IMR-90 (cell line): ENCODE data around the gene TES. TPM values are rescaled to one million over a fixed set of nuclear protein-coding genes. Genes with fewer than 3 reads are reported as not detected.

Experiments used
- ATAC-seq: fragments of 200-7000 bp; cut with Tn5 transposase; 2 replicates; pipeline ENCODE4 v1.9.1; 2020; ENCODE audit warnings: low read depth, mild to moderate bottlenecking, moderate library complexity
- BruUV-seq: library from RNA; stranded (reverse); fragments of 400-500 nt; replicated peaks from 2 replicates; lab custom pipeline; 2021; lab: Mats Ljungman, UMichigan
- CTCF ChIA-PET: fragments of 300-600 bp; formaldehyde crosslinking; extraction: SDS; loops from one replicate; lab custom pipeline; 2021; ENCODE audit warnings: antibody characterized with exemption; lab: Yijun Ruan, JAX
- POLR2A ChIA-PET: fragments of 300-600 bp; sonication (Branson Sonifier 250); formaldehyde crosslinking; loops from one replicate; lab custom pipeline; 2022; ENCODE audit warnings: antibody characterized with exemption; ENCODE audit not compliant: unreplicated experiment; lab: Charles Lee
- DNase-seq: peaks from one replicate; pipeline ENCODE4 v3.0.0; 2013
- H2AFZ ChIP-seq: replicated peaks from 2 replicates; pipeline ENCODE3; 2013; ENCODE audit warnings: low read length, mild to moderate bottlenecking; ENCODE audit not compliant: poor library complexity
- H2AK5ac ChIP-seq: 2 replicates; pipeline ENCODE4 v1.6.1; 2013; ENCODE audit warnings: low read depth, low read length, inconsistent platforms
- H2AK9ac ChIP-seq: replicated peaks from 2 replicates; pipeline ENCODE3; 2013; ENCODE audit warnings: mild to moderate bottlenecking, low read depth, low read length, moderate library complexity; ENCODE audit not compliant: poor library complexity
- H2BK120ac ChIP-seq: 2 replicates; pipeline ENCODE4 v1.6.1; 2013; ENCODE audit warnings: low read depth, low read length, inconsistent platforms
- H2BK15ac ChIP-seq: 3 replicates; pipeline ENCODE4 v1.6.1; 2013; ENCODE audit warnings: low read depth, low read length, inconsistent platforms
- H2BK20ac ChIP-seq: 2 replicates; pipeline ENCODE4 v1.6.1; 2013; ENCODE audit warnings: low read depth, mild to moderate bottlenecking, inconsistent platforms, low read length, moderate library complexity
- H2BK5ac ChIP-seq: 2 replicates; pipeline ENCODE4 v1.6.1; 2013; ENCODE audit warnings: mild to moderate bottlenecking, low read depth, low read length, inconsistent platforms; ENCODE audit not compliant: poor library complexity, severe bottlenecking
- H3K14ac ChIP-seq: replicated peaks from 2 replicates; pipeline ENCODE4 v1.6.1; 2013; ENCODE audit warnings: low read depth, low read length, inconsistent platforms
- H3K18ac ChIP-seq: 2 replicates; pipeline ENCODE4 v1.6.1; 2013; ENCODE audit warnings: low read depth, low read length, control low read depth
- H3K23ac ChIP-seq: 2 replicates; pipeline ENCODE4 v1.6.1; 2013; ENCODE audit warnings: low read depth, low read length, inconsistent platforms
- H3K27ac ChIP-seq: 2 replicates; pipeline ENCODE4 v1.5.1; 2013; ENCODE audit warnings: mild to moderate bottlenecking, control low read depth, low read length; ENCODE audit not compliant: insufficient read depth
- H3K27me3 ChIP-seq: 2 replicates; pipeline ENCODE4 v1.6.1; 2013; ENCODE audit warnings: low read length; ENCODE audit not compliant: control insufficient read depth, insufficient read depth
- H3K36me3 ChIP-seq: 2 replicates; pipeline ENCODE4 v1.6.1; 2013; ENCODE audit warnings: low read length, mixed read lengths; ENCODE audit not compliant: control insufficient read depth, insufficient read depth
- H3K4ac ChIP-seq: 2 replicates; pipeline ENCODE4 v1.6.1; 2013; ENCODE audit warnings: low read depth, low read length, inconsistent platforms
- H3K4me1 ChIP-seq: 2 replicates; pipeline ENCODE4 v1.6.1; 2013; ENCODE audit warnings: low read length, mixed read lengths; ENCODE audit not compliant: control insufficient read depth, insufficient read depth
- H3K4me2 ChIP-seq: 2 replicates; pipeline ENCODE4 v1.6.1; 2013; ENCODE audit warnings: low read depth, mild to moderate bottlenecking, control low read depth, low read length, moderate library complexity
- H3K4me3 ChIP-seq: 2 replicates; pipeline ENCODE4 v1.5.1; 2013; ENCODE audit warnings: low read depth, mild to moderate bottlenecking, control low read depth, low read length, moderate library complexity; ENCODE audit not compliant: insufficient read depth
- H3K56ac ChIP-seq: 2 replicates; pipeline ENCODE4 v1.6.1; 2013; ENCODE audit warnings: low read length, inconsistent platforms; ENCODE audit not compliant: insufficient read depth; ENCODE audit errors: extremely low read depth
- H3K79me1 ChIP-seq, 2 experiments: 2 replicates each; pipeline ENCODE4 v1.6.1; 2013; ENCODE audit warnings: low read length in 2 of 2, inconsistent platforms in 1 of 2, low read depth in 1 of 2
- H3K9ac ChIP-seq: 2 replicates; pipeline ENCODE4 v1.6.1; 2013; ENCODE audit warnings: low read depth, low read length, control low read depth
- H3K9me1 ChIP-seq: 2 replicates; pipeline ENCODE4 v1.6.1; 2013; ENCODE audit warnings: low read length, inconsistent platforms; ENCODE audit not compliant: insufficient read depth
- H3K9me3 ChIP-seq: 2 replicates; pipeline ENCODE4 v1.6.1; 2013; ENCODE audit warnings: low read length; ENCODE audit not compliant: control insufficient read depth, insufficient read depth
- H4K20me1 ChIP-seq: 2 replicates; pipeline ENCODE4 v1.6.1; 2013; ENCODE audit warnings: low read length, inconsistent platforms; ENCODE audit not compliant: insufficient read depth
- H4K5ac ChIP-seq: 2 replicates; pipeline ENCODE4 v1.6.1; 2013; ENCODE audit warnings: mild to moderate bottlenecking, low read depth, low read length, control low read depth
- H4K8ac ChIP-seq, 2 experiments: 2 replicates each; pipeline ENCODE4 v1.6.1; 2013; ENCODE audit warnings: low read depth in 2 of 2, low read length in 2 of 2, control low read depth in 1 of 2, inconsistent platforms in 1 of 2
- H4K91ac ChIP-seq: 2 replicates; pipeline ENCODE4 v1.6.1; 2013; ENCODE audit warnings: low read depth, low read length, inconsistent platforms; ENCODE audit not compliant: insufficient read depth
- MAFK ChIP-seq: IDR thresholded peaks from 2 replicates; pipeline ENCODE4 v1.6.1; 2012; ENCODE audit warnings: low read depth, low read length, improper control_type of control experiment
- WGBS, 2 experiments: methylation state at CpG; one replicate each; pipeline versions ENCODE4 v1.1.5 to v1.1.7; 2013; ENCODE audit warnings: missing lambda C conversion rate in 2 of 2; ENCODE audit not compliant: insufficient read length in 1 of 2; ENCODE audit errors: extremely low coverage in 2 of 2; 5-methylcytosine and 5-hydroxymethylcytosine counted together
- dilution Hi-C: fragments of 300-500 bp; cut with HindIII; formaldehyde crosslinking; loops from one replicate; pipeline ENCODE4 v1.14.3; 2018; ENCODE audit warnings: low sequenced_read_pairs; ENCODE audit not compliant: unreplicated experiment
- in situ Hi-C: fragments of 300-500 bp; cut with MboI; formaldehyde crosslinking; loops from 3 replicates; pipeline ENCODE4 v1.14.3; 2019; ENCODE audit warnings: low sequenced_read_pairs, inconsistent platforms, mixed read lengths
- intact Hi-C: fragments of 100-400 bp; cut with micrococcal nuclease; formaldehyde crosslinking; loops from 2 replicates; pipeline ENCODE4 v1.10.0; 2022
- polyA plus RNA-seq, 3 experiments: library from polyadenylated mRNA; depleted of rRNA; stranded (reverse); fragments of >200 nt; gene quantifications; 2 replicates each; pipeline ENCODE4 v1.2.3, GENCODE V29; 2012; ENCODE audit warnings: low replicate concordance in 1 of 3
- total RNA-seq: library from RNA; depleted of rRNA; stranded (reverse); fragments of >200 nt; gene quantifications from 2 replicates; pipeline ENCODE4 v1.2.3, GENCODE V29; 2012

Gene TES
- total and polyA plus RNA-seq, 2 of the 4 experiments (the other 2 are of a cell fraction), result 54.0 to 83.3 TPM

- Histone ChIP-seq H2BK20ac (peak overlapping the region; percentile 64; the same call in 1 of the 2 replicates), H3K23ac (peak overlapping the region; percentile 68), H4K20me1 (no peaks in the 10 kb centered on the region), H3K4me3 (no peak overlapping the region), H4K8ac (no peak overlapping the region; a peak in 1 of 4 replicates), H3K27me3 (no peaks in the 10 kb centered on the region; the same call in 1 of the 2 replicates), H3K36me3 (no peaks in the 10 kb centered on the region), H4K5ac (no peak overlapping the region), H3K4me2 (no peak overlapping the region), H3K18ac (peak overlapping the region; percentile 18; the same call in 1 of the 2 replicates), H2BK15ac (peak overlapping the region; percentile 26; the same call in 1 of the 3 replicates), H3K9me3 (no peaks in the 10 kb centered on the region), H3K9ac (no peak overlapping the region), H2BK5ac (no peak overlapping the region), H3K79me1 (no peaks in the 10 kb centered on the region), H4K91ac (0 out of 2 replicates have a peak overlapping the region, but pooled peaks have one; percentile 26), H3K14ac (peak overlapping the region; percentile 74), H3K4me1 (peaks cover 9% of the 10 kb centered on the region; the same call in 1 of the 2 replicates), H2AFZ (no peak overlapping the region), H3K27ac (no peak overlapping the region), H2AK5ac (peak overlapping the region; percentile 31; the same call in 1 of the 2 replicates), H3K9me1 (0 out of 2 replicates have a peak, but pooled peaks cover 5% of the 10 kb centered on the region), H2AK9ac (no peak overlapping the region), H3K4ac (peak overlapping the region; percentile 69; the same call in 1 of the 2 replicates), H2BK120ac (peak overlapping the region; percentile 39; the same call in 1 of the 2 replicates), H3K56ac (no peak overlapping the region)
- CTCF ChIA-PET, result interaction anchor here (1.2 kb wide), 1 partner anchor 28 kb away, joined by 3 read pairs; no protein-coding TSS in a partner anchor
- DNase-seq, result peak; percentile 58
- no TSS peak for BruUV-seq
- in situ Hi-C loops (no loop called here), dilution Hi-C loops (no loop called here), intact Hi-C loops (no loop called here)
- no CpG with 5 or more reads among the region's 2 CpGs for WGBS, 2 experiments
- ATAC-seq, result no peak
- POLR2A ChIA-PET, result no interaction called here
- TF ChIP-seq MAFK, result no peak
Observed at GRCh38 chr7:116166156-116166555, 44.2 kb upstream of the TES start.
